ENCODE data around the gene UNC5A.
A peak's percentile ranks its signal among the peaks of the same experiment; 100 is the strongest.

The UNC5A gene

DNA sequence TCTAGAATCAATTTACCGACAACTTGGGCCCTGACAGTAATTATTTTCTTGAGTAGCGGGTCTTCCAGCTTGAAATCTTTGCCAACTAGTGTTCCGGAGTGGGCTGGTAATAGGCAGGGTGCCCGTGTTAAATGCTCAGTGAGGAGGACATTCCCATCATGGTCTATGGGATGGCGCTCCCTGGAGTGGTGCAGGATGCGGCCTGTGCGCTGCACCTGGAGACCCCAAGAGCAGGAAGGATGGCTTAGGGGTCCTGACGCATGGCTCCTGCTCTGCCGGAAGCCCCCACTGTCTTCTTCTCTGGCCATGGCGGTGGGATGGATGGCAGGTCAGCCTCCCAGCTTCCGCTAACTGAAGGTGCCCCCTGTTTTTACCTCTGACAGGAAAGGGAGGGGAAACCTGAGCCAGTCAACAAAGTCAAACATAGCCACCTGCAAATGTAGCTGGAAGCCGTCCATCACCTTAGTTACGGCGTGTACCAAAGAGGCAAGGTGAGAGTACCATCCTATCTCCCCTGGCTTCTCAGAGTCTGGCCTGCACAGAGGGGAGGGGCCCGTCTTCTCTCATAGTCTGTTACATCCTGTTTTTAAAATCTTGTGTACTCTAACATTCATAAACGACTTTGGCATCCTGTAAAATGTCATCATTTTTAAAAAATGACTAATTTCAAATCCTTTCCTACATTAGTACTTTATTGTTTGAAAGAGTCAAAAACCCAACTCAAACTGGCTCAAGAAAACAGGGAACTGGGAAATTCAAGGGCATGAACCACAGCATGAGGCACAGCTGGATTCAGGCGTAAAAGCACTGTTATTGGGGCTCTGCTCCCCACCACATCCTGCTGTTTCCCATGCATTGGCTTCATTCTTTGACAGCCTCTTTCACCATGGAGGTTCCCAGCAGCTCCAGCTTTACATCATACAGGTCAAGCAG, 28.5 kb upstream of the UNC5A start:
- DNase-seq: peak; percentile 3

DNA sequence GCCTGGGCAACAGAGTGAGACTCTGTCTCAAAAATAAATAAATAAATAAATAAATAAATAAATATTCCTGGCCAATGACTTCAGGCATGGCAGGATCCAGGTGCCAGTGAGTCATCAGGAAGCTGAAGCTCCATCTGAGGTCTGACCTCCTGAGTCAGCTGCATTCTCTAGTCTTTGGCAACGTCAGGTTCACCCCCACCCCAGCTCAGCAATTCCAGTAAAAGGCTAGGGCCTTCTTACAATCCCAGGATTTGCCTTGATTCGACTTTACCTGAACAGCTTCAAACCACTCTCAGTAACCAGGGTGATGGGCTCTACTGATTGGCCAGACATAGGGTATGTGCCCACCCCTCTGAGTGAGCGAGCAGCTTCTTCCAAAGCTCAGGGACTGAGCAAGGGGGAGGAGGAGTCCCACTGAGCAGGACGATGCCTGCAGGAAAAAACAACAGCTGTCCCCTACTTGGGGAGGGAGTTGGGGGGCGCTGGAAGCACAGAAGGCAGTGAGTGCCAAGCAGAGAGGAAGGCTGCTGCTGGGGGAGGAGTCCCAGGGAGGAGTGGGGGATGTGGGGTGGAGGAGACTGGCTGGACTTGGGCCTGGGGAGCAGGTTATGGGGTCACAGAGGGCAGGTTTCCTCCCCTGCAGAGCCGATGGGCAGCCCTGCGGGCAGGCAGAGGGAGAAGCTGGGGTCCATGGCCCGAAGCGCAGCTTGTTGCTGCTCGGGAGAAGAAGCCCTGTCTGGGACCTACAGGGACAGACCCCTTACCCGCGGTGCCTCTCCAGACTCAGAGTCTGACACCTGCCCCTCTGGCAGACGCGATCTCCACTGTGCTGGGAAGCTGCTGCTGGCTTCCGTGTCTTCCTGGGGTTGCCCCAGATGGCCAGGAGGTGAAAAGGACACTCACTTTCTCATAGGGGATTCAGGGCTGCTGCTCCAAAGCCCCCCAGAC, 25.9 kb upstream of the UNC5A start:
- peak; percentile 76 for DNase-seq

DNA sequence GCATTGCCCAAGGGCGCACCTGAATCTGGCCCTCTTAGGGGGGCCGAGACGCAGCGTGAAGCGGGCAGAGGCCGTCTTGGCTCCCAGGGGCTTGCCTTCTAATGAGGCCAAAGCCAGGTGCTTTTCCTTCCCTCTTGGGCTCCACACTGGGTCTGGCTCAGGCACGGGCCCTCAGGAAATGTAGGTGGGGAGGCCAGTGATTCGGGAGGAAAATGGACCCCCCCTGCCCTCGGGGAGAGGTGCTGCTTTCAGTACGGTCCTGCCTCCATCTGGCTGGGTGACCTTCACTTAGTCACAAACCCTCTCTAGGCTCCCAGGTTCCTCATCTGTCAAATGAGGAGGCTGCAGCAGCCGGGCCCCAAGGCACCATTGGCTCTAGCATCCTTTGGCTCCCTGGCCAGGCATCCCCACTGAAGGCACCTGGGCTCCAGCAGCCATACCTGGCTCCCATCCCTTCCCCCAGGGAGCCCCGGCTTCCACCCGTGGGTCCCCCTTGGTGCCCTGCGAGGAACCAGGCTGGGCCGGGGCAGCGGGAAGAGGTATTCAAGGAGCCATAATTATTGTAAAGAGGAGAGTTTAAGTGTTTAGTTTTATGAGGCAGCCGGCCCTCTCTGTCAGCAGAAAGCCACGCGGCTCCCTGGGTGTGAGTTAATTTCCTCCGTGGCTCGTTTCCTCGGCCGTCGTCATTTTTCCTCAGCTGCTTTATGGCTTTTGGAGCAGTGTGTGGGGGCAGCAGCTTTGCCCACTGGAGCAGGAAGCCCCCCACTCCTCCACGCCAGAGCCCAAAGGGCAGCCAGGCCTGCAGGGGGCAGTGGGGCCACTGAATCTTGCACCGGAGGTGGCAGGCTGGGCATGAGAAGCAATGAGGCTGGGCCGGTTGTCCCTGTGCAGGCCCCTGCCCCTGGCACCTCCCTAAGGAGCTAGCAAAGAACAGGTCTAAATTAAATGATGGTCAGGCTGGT, 24.9 kb upstream of the UNC5A start:
- DNase-seq: no peak

DNA sequence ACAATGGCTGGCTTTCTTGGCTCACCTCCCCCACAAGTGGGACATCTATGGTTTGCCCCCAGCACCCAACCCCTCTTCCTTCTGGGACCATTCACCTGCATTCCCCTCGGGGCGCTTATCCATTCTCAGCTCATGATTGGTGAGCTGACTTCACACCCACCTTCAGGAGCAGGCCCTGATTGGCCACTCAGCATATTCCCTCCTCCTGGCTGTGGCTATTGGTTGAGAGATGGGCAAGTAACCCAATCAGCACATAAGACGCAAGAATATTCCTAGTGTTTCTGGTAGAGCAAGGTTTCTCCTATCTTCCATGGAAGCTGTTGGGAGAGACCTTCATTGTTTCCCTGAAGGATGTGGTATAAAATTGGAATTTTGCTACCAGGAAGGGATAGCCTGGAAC, 22.7 kb upstream of the UNC5A start:
- DNase-seq: no peak

DNA sequence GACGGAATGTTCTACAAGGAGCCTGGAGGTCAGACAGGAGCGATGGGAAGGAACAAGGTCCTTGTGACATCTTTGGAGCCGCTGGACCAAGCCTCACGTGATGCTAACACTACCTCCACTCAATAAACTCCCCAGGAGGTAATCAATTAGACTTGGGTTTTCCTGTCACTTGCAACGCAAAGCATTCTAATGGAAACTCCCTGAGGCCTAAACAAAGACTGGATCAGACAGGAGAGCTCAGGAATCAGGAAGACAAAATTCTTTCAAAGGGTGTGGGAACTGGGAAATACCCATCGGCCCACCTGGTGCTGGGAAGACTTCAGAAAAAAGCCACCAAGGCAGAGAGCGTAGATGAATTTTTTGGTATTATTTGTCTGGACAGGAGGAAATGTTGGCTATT, 22.3 kb upstream of the UNC5A start:
- DNase-seq: no peak

DNA sequence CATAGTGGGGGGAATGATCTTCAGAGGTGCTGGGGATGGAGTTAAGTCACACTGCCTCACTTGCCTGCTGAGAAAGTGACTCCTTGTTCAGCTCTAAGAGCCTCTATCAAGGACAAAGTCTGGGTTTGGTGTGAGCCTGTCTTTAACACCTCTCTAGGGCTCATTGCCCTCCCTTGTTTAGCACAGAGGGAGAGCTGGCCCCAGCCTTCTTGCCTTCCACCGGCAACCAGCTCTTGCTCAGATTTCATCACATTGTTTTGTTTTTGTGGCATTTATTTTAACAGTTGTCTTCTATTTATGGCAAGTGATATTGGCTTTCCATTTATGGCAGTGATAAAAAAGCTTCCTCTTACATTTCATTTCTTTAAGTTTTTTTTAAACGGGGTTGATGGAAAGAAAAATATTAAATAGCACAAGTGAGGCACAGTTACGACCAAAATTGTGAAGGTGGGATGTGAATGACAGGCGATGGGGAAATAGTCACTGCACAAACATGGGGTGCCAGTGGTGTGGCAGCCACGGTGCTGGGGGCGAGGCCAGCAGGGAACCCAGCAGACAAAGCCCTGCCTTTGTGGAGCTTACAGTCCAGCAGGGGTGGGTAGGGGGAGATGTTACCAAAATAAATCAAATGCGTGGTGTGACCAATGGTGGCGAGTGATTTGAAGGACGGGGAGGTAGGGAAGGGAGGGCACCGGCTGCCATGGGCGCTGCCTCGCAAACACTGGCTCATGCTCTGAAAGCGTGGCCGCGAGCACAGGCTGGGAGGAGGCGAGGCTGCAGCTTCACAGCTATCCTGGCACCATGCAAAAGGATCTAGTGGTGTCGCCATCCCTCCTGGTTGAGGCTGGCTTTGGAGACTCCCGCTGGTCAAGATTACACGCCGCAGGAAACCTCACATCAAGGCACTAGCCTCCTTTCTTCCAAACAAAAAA, 21.2 kb upstream of the UNC5A start:
- DNase-seq: no peak

DNA sequence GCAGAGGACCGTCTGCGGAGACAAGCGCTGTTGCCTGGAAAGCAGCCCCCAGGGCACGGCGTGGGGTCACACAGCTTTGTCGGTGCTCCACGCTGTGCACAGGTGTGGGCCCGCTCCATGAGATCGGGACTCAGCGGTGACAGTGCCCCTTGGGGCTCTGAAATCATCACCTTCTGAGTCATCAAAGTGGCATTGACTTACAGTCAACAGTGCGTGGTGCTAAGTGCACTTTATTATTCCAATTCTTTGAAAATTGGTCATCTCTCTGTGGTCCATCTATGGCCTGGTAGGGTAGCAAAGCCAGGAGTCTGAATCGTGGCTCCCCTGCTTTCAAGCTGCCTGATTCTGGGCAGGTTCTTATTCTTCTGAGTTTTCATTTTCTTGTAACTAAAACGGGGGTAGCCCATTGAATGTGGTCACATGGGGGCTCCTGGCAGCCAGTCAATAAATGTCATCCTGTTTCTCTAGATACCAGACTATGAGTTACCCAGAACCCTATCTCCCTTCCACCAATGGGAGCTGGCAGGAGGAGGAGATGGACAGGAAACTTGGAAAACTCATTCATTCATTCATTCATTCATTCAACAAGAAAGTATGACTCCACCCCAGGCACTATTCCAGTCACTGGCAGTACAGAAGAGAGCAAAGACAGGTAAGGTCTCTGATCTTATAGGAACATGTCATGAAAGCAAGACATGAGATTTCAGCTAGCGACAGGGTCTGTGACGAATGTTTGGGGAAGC, 20.3 kb upstream of the UNC5A start:
- no peak for DNase-seq

DNA sequence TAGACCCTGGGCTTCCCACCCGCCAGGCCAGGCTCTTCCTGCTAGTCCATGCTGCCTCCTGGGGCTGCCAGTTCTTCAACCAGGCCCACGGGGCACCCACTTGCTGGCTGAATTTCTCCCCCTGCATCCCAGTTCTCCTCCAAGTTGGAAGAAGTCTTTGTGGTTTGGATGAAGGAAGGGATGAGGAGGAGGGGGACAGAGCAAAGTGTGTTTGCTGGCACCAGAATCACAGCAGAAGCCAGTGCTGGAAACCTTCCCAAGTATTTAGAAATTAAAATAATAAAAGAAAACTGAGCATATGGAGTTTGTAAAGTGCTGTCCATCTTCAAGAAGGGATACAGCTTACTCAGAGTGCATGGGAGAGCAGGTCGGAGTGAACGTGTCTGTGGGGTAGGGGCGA, 19.4 kb upstream of the UNC5A start:
- DNase-seq: no peak

DNA sequence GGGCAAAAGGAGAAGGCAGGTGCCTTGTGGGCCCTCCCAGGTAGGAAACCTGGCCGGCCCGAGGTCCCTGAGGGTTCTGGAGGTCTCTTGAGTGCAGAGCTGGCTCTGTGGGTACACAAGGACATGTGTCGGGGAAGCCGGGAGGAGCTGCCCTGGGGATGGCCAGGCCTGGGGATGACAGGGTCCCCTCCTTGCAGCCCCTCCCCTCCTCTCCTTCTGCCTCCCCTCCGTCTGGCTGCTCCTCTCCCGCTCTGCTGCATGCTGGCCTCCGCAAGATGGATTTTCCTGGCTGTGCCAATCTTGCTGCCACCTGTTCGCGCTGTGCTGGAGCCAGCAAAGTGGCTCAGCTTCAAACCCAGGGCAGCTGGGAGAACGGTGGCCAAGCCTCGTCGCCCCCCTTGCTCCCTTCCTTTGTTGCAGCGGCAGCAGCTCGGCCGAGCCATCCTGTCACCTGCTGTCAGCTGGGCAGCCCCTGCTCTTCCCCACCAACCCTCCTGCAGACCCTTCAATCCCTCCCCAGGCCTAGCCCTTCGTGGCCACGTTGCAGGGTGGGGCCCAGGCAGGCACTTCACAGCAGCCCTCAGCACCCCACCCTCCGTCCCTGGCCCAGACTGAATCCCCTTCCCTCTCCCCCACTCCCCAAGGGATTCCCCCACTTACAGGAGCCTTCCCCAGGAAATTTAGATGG, 17.6 kb upstream of the UNC5A start:
- peak; percentile 87 for DNase-seq

DNA sequence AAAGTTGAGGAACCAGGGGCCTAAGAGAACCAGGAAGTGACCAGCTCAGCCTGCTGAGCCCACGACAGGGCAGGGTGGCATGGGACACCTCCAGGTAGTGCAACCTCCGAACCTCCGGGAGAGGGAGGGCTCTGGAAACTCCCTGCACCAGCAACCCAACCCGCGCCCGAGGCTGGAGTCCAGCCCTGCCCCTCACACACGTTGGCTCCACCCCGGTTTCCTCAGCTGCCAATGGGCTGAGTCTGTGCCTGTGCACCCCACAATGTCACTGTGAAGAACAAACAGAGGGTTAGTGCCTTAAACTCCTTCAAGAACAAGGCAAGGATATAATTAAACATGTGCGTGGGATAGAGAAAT, 17.0 kb upstream of the UNC5A start:
- peak; percentile 22 for DNase-seq

DNA sequence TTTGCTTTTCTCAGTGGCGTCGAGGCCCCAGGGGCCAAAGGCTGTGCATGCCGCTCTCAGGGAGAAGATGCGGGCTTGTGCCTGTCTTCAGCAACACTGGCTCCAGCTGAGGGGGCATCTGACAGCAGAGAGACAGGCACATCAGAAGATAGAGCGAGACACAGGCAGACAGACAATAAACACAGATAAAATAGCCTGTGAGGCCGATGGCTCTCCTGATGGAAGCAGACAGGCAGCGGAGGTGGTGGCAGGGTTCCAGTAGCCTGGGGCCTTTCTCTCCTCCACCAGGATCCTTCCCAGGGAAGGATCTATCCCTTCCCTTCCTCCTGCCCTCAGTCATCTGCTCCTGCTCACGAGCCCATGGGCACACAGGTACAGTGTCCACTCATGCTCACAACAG, 16.6 kb upstream of the UNC5A start:
- DNase-seq: no peak

DNA sequence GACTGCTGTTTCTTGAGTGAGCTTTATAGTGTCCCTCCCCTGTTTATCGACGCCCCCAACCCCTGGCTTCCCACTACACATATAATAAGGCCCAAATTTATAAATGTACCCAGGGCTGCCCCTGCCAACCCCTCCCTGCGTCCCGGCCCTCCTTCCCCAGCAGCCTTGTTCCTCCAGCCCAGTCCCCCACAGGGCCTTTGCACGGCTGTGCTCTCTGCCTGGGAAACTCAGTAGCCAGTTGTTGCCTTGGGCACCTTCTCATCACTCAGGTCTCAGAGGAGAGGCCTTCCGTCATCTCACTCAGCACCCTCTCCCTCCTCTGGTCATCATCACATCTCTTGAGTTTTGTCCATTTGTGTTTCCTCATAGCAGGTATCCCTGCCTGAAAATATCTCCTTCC, 15.8 kb upstream of the UNC5A start:
- DNase-seq: no peak

DNA sequence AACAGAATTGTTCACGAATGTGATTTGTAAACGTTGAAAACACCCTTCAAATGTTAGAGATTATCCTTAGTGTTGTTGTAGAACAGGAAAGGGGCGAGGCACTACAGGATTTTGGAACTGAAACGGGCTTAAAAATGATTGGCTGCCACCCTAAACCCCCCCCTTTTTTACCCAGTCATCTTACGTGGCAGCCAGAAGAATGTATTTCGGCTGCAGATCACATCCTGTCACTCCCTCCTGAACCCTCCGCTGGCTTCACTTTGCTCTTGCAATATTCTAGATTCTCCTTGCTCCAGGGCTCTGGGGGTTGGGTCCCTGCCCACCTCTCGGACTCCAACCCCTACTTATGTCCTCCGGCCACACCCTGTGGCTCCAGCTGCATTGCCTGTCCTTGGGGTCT, 13.9 kb upstream of the UNC5A start:
- no peak for DNase-seq

DNA sequence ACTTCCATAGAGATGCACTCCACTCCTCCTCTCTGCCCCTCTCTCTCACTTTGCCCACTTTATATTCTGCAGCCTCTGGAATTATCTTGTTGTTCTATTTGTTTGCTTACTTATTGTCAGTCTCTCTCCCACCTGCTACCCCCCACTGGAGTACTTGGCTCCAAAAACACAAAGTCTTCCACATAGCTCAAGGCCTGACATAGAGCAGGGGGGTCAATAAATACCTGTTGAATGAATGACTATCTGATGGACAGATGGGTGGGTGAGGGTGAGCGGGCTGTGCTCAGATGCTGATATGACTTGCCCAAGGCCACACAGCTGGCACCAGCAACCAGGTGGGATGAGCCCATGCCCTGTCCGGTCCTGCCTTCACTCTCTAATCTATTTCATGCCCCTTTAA, 13.4 kb upstream of the UNC5A start:
- no peak for DNase-seq

DNA sequence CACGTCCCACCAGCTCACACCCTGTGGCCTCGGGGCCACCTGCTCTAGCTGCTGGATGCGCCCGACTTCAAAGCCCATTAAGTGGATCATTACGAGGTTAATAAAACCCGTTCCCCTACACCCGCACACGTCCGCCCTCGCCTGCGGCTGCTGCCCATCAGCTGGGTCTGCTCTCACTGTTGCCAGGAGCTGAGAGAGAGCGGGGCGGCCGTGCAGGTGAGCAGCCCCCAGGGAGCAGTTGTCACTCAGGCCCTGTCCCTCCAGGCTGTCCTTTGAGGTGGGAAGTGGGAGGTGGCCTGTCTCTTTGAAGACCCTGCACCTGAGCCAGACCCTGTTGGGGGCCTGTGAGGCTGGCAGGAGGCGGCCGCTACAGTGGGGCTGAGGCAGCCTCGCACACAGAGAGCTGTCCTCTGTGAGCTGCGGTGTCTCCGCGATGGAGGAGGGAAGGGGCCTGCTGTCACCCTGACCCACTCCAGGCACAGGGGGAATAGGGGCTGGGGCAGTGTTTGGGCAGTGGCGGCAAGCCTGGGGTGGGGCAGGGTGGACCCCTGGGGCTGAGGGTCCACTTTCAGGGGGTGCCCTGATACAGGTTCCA, 12.8 kb upstream of the UNC5A start:
- DNase-seq: no peak

DNA sequence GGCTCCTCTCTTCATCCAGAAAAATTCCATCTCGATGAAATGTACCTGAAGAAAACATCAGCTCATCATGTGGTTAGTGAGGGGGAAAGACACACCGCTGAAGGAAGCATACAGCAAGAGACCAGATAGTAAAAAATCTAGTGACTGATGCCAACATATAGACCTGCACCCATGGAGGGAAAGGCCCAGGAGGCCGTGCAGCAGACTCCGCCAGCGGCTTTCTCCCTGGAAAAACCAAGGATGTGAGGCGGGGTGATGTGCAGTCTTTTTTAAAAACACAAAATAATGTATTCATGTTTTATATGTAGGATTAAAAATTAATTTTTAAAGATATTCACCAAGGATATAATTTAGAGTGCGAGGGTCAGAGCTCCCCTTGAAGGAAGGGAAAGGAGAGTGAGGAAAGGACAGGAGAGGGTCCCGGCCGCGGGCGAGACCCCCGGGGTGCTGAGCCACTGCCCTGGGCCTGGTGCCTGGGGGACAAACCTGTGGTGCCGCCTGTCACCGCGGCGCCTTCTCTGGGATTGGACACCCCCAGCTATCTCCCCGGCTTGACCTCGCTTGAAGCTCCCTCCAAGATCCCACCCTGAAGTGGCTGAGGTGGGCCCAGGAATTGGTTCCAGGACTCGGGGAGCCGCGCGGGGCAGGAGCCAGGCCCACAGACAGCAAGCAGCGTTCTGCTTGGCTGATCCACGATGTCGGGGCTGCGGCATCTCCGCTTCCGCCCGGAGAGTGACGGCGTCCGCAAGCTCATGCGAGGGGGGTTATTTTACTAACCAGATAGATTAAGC, 12.1 kb upstream of the UNC5A start:
- DNase-seq: no peak

DNA sequence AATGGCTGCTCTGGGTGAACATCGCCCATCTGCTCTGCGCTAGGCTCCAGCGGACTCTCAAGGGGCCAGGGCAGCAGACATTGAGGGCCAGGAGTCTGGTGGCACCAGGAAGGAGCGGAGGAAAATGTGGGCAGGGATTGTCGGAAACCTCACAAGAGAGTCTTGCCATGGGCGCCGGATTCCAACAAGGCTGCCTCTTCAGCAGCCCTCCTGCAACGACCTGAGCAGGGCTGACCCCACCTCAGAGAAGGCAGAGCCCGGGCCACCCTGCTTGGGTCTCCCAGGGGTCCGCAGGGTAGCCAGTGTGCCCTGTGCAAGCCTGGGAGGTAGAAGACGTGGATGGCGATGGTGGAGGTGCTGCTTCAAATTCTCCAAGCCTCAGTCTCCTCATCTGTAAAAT, 11.4 kb upstream of the UNC5A start:
- no peak for DNase-seq

DNA sequence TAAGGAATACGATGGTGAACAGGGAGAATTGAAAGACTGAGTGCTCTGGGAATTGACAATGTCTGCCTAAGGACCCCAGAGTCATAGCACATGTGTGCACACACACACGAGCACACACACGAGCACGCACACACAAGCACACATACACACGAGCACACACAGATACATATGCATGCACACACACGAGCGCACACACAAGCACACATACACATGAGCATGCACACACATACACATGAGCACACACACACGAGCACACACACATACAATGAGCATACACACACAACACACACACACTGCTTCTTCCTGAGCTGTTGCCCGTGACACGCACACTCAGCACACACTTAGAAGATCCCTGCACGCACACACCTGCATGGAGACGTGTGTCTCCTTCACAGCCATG, 10.9 kb upstream of the UNC5A start:
- no peak for DNase-seq

DNA sequence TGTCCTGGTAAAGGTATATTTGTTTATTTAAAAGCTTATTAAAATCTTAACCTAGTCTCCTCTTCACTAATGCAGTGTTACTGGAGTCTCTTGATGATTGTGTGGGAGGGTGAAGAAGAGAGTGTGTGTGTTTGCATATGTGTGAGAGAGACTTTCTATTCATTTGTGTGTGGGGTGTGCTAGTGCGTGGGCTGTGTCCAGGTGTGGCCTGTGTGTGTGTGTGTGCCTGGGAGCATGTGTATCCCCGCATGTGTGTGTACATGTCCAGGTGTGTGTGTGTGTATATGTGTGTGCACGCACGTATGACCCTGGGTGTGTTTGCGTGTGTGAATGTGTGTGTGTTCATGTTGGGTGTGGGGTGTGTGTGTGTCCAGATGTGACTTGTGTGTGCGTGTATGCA, 10.3 kb upstream of the UNC5A start:
- DNase-seq: no peak

Data from NCI-H2171 treated with DMSO at 0.1 percent for 48 hours (cell line).